Measurements from ENCODE around the gene DCAF8.

DCAF8 gene

GRCh38 chr1:160284220-160284781 is 22.0 kb upstream of the DCAF8 start:
- peak overlapping the region; percentile 68 for H3K4me3 ChIP-seq (ENCODE audit: low read length)
- no peak for TF ChIP-seq CTCF (IDR thresholded peaks at IDR 0.05; ENCODE audit: insufficient read depth, low read depth, low read length, missing control alignments)
- peak; percentile 65 for DNase-seq (ENCODE audit: low read depth)

GRCh38 chr1:160282807-160283206 is 20.5 kb upstream of the DCAF8 start:
- TF ChIP-seq CTCF (IDR thresholded peaks at IDR 0.05; ENCODE audit: insufficient read depth, low read depth, low read length, missing control alignments): no peak
- H3K4me3 ChIP-seq (ENCODE audit: low read length): no peak overlapping the region

GRCh38 chr1:160277987-160278386 is 15.6 kb upstream of the DCAF8 start:
- no peak for DNase-seq (ENCODE audit: low read depth)
- no peak for TF ChIP-seq CTCF (IDR thresholded peaks at IDR 0.05; ENCODE audit: insufficient read depth, low read depth, low read length, missing control alignments)
- H3K4me3 ChIP-seq (ENCODE audit: low read length): no peak overlapping the region

More at GRCh38 chr1:160282807-160283206, 20.5 kb upstream of the DCAF8 start:
- DNase-seq (ENCODE audit: low read depth): no peak

GRCh38 chr1:160277330-160277729 is 15.0 kb upstream of the DCAF8 start:
- TF ChIP-seq CTCF (IDR thresholded peaks at IDR 0.05; ENCODE audit: insufficient read depth, low read depth, low read length, missing control alignments): no peak
- DNase-seq (ENCODE audit: low read depth): no peak
- no peak overlapping the region for H3K4me3 ChIP-seq (ENCODE audit: low read length)

- DNase-seq (ENCODE audit: low read depth): no peak
- TF ChIP-seq CTCF (IDR thresholded peaks at IDR 0.05; ENCODE audit: insufficient read depth, low read depth, low read length, missing control alignments): no peak
- H3K4me3 ChIP-seq (ENCODE audit: low read length): no peak overlapping the region
These were observed 8.7 kb upstream of the DCAF8 start for GRCh38 chr1:160271025-160271424.

GRCh38 chr1:160267284-160267991 is 5.1 kb upstream of the DCAF8 start:
- no peak for DNase-seq (ENCODE audit: low read depth)
- no peak overlapping the region for H3K4me3 ChIP-seq (ENCODE audit: low read length)
- TF ChIP-seq CTCF (IDR thresholded peaks at IDR 0.05; ENCODE audit: insufficient read depth, low read depth, low read length, missing control alignments): no peak
